Uterus (tissue), 2 donors: ENCODE measurements around the gene TMC8.

Experiments used
- CTCF ChIP-seq, 4 experiments: fragments of 200-600 bp in 2 of 4; fragments of 450-650 bp in 2 of 4; sonication (generic) in 2 of 4; IDR thresholded peaks; one replicate each; pipeline ENCODE4 v1.5.1; 2016 to 2019; ENCODE audit warnings: antibody characterized with exemption in 4 of 4, mild to moderate bottlenecking in 2 of 4, moderate library complexity in 1 of 4
- POLR2A ChIP-seq, 2 donors: fragments of 450-650 bp; IDR thresholded peaks; one replicate each; pipeline ENCODE4 v1.6.1; 2016; ENCODE audit warnings: antibody characterized with exemption in 2 of 2, mild to moderate bottlenecking in 1 of 2, moderate library complexity in 1 of 2

- no peak for TF ChIP-seq CTCF (IDR thresholded peaks at IDR 0.05)
- TF ChIP-seq POLR2A (IDR thresholded peaks at IDR 0.05), result no peak
Measured at GRCh38 chr17:78173097-78173715, 42.6 kb downstream of the TMC8 start.
